HFFc6 (cell line): Measurements from ENCODE around the gene TAGLN2. TPM values are rescaled to one million over a fixed set of nuclear protein-coding genes. Genes with fewer than 3 reads are reported as not detected.

Experiments used
- DNase-seq: peaks from one replicate; pipeline ENCODE4 v3.0.0-alpha.2; 2018
- H3K27ac Mint-ChIP-seq: 2 replicates; pipeline ENCODE4 v1.8.0; 2020; ENCODE audit warnings: mild to moderate bottlenecking, mixed read lengths
- H3K27me3 Mint-ChIP-seq: 2 replicates; pipeline ENCODE4 v1.8.0; 2021; ENCODE audit warnings: mild to moderate bottlenecking, moderate library complexity, mixed read lengths; ENCODE audit not compliant: insufficient read depth
- H3K36me3 Mint-ChIP-seq: 2 replicates; pipeline ENCODE4 v1.8.0; 2021; ENCODE audit warnings: low read depth, mixed read lengths
- H3K4me1 Mint-ChIP-seq: 2 replicates; pipeline ENCODE4 v1.8.0; 2020; ENCODE audit warnings: low read depth, mixed read lengths
- H3K4me3 Mint-ChIP-seq: 2 replicates; pipeline ENCODE4 v1.8.0; 2020; ENCODE audit warnings: mild to moderate bottlenecking, moderate library complexity, mixed read lengths
- H3K9me3 Mint-ChIP-seq: 2 replicates; pipeline ENCODE4 v1.8.0; 2020; ENCODE audit warnings: mild to moderate bottlenecking, mixed read lengths
- CTCF ChIP-seq: fragments of 200-600 bp; sonication (generic); IDR thresholded peaks from 2 replicates; pipeline ENCODE4 v1.5.0; 2021; ENCODE audit warnings: antibody characterized with exemption, mild to moderate bottlenecking
- total RNA-seq, 6 experiments: library from RNA; stranded (reverse); fragmentation: NEBNext Ultra II Directional; extraction: Animal tissue kit (Norgen Biotek cat#: 25700); gene quantifications; 2 replicates in 1 of 6; 3 replicates in 5 of 6; pipeline ENCODE4 v1.2.3, GENCODE V29; 2021

TAGLN2 gene
- total RNA-seq, 6 experiments from 2014 or later = 560 to 914 (median 815) TPM

GRCh38 chr1:159896546-159896930 is 28.8 kb downstream of the TAGLN2 start:
- Mint-ChIP-seq H3K36me3 (no peaks in the 10 kb centered on the region), H3K4me1 (peaks cover 23% of the 10 kb centered on the region), H3K4me3 (no peak overlapping the region), H3K27me3 (no peaks in the 10 kb centered on the region), H3K9me3 (no peaks in the 10 kb centered on the region), H3K27ac (no peak overlapping the region)
- no peak for DNase-seq
- no peak for TF ChIP-seq CTCF

GRCh38 chr1:159895836-159896545 is 29.3 kb downstream of the TAGLN2 start:
- H3K36me3 Mint-ChIP-seq = no peaks in the 10 kb centered on the region
- no peak overlapping the region for H3K27ac Mint-ChIP-seq
- DNase-seq = no peak
- peaks cover 25% of the 10 kb centered on the region for H3K4me1 Mint-ChIP-seq
- no peaks in the 10 kb centered on the region for H3K9me3 Mint-ChIP-seq
- H3K27me3 Mint-ChIP-seq = no peaks in the 10 kb centered on the region
- TF ChIP-seq CTCF = no peak
- H3K4me3 Mint-ChIP-seq = no peak overlapping the region

- no peak for TF ChIP-seq CTCF
- Mint-ChIP-seq H3K4me3 (no peak overlapping the region), H3K36me3 (no peaks in the 10 kb centered on the region), H3K4me1 (peaks cover 22% of the 10 kb centered on the region), H3K27ac (no peak overlapping the region), H3K27me3 (no peaks in the 10 kb centered on the region), H3K9me3 (no peaks in the 10 kb centered on the region)
- no peak for DNase-seq
Measured at GRCh38 chr1:159895286-159895685, 30.0 kb downstream of the TAGLN2 start.

GRCh38 chr1:159892944-159893343 is 32.4 kb downstream of the TAGLN2 start:
- no peak for DNase-seq
- peaks cover 42% of the 10 kb centered on the region for H3K4me1 Mint-ChIP-seq
- H3K27ac Mint-ChIP-seq = no peak overlapping the region
- peak; percentile 25; the same call in 1 of the 2 replicates for TF ChIP-seq CTCF
- no peak overlapping the region for H3K4me3 Mint-ChIP-seq
- 0 out of 2 replicates have a peak, but pooled peaks cover 3% of the 10 kb centered on the region for H3K36me3 Mint-ChIP-seq
- H3K27me3 Mint-ChIP-seq = no peaks in the 10 kb centered on the region
- H3K9me3 Mint-ChIP-seq = no peaks in the 10 kb centered on the region

GRCh38 chr1:159891275-159892157 is 33.8 kb downstream of the TAGLN2 start:
- TF ChIP-seq CTCF = peak; percentile 100
- H3K4me3 Mint-ChIP-seq = peak overlapping the region; percentile 11; the same call in 1 of the 2 replicates
- H3K27ac Mint-ChIP-seq = peak overlapping the region; percentile 70
- no peaks in the 10 kb centered on the region for H3K9me3 Mint-ChIP-seq
- H3K36me3 Mint-ChIP-seq = 0 out of 2 replicates have a peak, but pooled peaks cover 4% of the 10 kb centered on the region
- peak; percentile 87 for DNase-seq
- no peaks in the 10 kb centered on the region; the same call in 1 of the 2 replicates for H3K27me3 Mint-ChIP-seq
- H3K4me1 Mint-ChIP-seq = peaks cover 38% of the 10 kb centered on the region
